HTR-8/SVneo (cell line): Measurements from ENCODE around the gene KRTAP16-1.
"Not testable (repeated sequence)": the region's sequence is repeated elsewhere in the genome, so short reads cannot be mapped to it uniquely, and the experiment has no call there.

Experiments used
- DNase-seq: peaks from one replicate; pipeline ENCODE4 v3.0.0; 2011; ENCODE audit warnings: low spot score, mixed read lengths; ENCODE audit not compliant: insufficient read length
- FAIRE-seq: peaks from 2 replicates; lab custom pipeline; 2011; peaks lifted over from hg19 to GRCh38; lab: Jason Lieb, UNC

The KRTAP16-1 gene, protein sequence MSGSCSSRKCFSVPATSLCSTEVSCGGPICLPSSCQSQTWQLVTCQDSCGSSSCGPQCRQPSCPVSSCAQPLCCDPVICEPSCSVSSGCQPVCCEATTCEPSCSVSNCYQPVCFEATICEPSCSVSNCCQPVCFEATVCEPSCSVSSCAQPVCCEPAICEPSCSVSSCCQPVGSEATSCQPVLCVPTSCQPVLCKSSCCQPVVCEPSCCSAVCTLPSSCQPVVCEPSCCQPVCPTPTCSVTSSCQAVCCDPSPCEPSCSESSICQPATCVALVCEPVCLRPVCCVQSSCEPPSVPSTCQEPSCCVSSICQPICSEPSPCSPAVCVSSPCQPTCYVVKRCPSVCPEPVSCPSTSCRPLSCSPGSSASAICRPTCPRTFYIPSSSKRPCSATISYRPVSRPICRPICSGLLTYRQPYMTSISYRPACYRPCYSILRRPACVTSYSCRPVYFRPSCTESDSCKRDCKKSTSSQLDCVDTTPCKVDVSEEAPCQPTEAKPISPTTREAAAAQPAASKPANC

GRCh38 chr17:41308918-41309359 lies at the start of gene KRTAP16-1:
TSS of gene KRTAP16-1 (minus strand) at chr17:41309309. CDS start at chr17:41309253, 56 bp downstream.
- FAIRE-seq: no peak
- DNase-seq: no peak

DNA sequence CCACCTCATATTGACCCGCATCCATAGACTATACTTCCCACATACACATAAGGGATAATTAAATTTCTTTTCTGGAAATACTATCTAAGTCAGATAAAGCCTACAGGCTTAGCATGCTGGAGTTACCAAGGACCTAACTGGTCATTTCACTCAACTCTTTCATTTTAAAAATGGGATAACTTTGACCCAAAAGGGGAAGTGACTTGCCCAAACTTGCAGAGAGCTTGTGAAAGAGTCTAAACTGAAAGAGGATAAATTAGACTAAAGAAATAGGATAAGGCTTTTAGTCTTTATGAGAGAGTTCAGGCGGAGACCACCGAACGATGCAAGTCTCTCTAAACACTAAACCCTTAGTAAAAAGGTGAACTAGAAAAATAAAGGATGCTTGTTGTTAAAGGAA lies 45.4 kb upstream of the KRTAP16-1 start:
- FAIRE-seq (no peak), DNase-seq (no peak)

- FAIRE-seq (no peak), DNase-seq (no peak)
These were observed 43.7 kb upstream of the KRTAP16-1 start for GRCh38 chr17:41352597-41353366.

DNA sequence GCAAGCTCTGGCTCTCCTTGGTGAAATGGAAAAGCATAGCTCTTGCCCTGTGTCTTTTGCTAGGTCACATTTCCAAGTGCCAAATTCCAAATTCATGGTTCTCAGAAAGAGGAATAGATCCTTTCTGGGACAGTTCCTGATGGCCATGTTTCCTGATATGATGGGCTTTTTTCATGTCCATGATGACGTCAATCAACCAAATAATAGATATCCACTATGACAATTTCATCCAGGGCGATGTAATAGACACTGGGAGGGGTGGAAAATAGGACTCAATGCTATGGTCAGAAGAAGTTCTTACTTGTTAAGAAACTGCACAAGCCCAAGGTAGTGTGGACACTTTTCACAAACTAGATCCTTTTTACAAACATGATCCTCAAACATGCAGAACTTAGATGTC lies 42.1 kb upstream of the KRTAP16-1 start:
- DNase-seq (no peak), FAIRE-seq (no peak)

- DNase-seq, FAIRE-seq: not testable (repeated sequence)
These were observed 41.3 kb upstream of the KRTAP16-1 start, which contains the start of gene KRT33A for GRCh38 chr17:41350381-41350878. TSS of gene KRT33A (minus strand) at chr17:41350828. CDS start at chr17:41350767, 61 bp downstream.

DNA sequence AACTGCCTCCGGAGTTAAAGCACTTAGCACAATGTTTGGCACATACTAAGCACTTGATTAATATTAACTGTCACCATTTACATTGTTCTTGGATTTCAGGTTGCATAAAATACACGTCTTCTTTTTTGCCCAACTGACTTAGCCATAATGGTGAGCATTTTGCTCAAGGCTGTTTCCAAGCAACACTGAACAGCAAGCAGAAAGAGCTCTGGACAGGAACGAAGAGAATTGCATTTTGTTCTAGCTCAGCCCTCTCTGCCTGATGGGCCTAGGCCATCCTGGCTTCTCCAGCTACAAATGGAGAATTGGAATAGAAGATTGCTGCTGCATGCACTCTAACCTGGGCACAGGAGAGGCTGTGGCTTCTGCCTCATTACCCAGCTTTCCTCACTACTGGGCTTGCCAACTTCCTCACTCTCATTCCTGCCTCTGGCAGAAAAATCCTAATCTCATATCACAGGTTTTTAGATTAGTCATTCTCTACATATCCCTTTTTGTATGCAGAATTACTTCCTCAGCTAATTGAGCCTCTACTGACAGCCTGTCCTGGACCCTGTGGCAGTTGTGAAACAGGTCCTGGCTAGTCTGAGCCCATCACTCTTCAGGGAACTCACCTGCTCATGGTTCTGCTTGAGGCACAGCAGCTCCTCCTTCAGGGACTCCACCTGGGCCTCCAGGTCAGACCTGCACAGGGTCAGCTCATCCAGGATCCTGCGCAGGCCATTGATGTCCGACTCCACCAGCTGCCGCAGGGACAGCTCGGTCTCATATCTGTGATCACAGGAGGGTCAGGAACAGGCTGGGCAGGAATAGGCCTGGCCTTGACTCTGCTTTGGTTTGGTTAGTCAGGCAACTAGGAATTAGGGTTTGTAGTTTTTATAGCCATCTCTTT lies 39.0 kb upstream of the KRTAP16-1 start:
- peak; percentile 16 for FAIRE-seq
- no peak for DNase-seq

GRCh38 chr17:41346421-41346820 lies 37.3 kb upstream of the KRTAP16-1 start:
- not testable (repeated sequence) for FAIRE-seq, DNase-seq

GRCh38 chr17:41345992-41346391 lies 36.9 kb upstream of the KRTAP16-1 start:
- DNase-seq (no peak), FAIRE-seq (no peak)

GRCh38 chr17:41343029-41343428 lies 33.9 kb upstream of the KRTAP16-1 start:
- no peak for FAIRE-seq

GRCh38 chr17:41340934-41341861 lies 32.1 kb upstream of the KRTAP16-1 start:
- FAIRE-seq (no peak), DNase-seq (no peak)

More at GRCh38 chr17:41343029-41343428, 33.9 kb upstream of the KRTAP16-1 start:
- no peak for DNase-seq

GRCh38 chr17:41340494-41340893 lies 31.4 kb upstream of the KRTAP16-1 start:
- FAIRE-seq: peak; percentile 55
- DNase-seq: no peak

DNA sequence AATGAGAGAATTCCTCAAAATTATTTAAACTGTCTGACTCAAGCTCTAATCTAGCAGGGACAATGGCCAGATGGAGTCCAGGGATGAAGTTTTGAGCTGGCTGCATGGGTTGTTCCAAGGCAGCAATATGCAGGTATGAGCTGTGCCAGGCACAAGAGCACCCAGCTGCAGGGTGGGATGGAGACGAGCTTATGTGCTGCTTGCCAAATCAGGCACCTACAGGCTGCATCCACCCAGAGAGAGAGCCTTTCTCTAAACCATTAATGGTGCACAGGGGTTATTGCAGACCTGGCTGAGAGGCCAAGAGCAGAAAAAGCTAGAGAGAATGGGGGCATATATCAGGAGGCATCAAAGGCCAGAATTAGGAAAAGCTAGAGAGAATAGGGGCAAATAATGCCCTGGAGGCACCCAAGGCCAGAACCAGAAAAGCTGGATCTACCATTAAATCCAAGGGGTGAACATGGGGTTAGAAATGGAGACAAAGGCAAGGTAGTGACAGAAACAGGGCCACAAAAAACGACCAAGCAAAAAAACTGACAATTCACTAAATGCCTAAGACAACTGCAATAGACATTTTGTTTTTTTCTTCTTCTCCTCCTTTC lies 30.6 kb upstream of the KRTAP16-1 start:
- FAIRE-seq (no peak), DNase-seq (no peak)

DNA sequence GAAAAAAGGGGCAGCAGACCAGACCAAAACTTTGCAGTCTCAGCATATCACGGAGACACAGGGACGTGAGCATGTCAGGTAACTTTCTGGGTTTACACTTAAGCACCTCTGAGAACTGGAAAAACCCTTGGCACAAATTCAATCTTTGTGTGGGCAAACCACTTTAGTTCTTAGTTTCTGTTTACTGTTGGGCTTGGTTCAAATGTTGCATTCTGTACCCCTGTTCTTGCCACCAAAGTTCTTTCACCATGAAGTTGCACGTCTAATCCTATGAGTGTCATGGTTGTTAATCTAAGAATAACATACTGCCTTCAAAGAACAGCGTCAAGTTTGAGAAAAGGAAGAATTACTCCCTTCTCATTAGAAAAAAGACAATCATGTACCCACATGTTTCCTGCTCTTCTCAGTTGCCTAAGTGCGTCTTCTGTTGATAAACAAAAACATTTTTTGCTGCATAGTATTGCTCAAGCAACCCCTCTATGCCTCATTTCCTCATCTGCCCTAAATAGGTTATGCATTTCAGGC lies 29.9 kb upstream of the KRTAP16-1 start:
- no peak for DNase-seq
- no peak for FAIRE-seq

GRCh38 chr17:41335747-41336146 lies 26.6 kb upstream of the KRTAP16-1 start:
- FAIRE-seq (no peak), DNase-seq (no peak)

GRCh38 chr17:41334385-41335305 lies 25.5 kb upstream of the KRTAP16-1 start:
- DNase-seq: no peak
- FAIRE-seq: no peak

- DNase-seq: no peak
- FAIRE-seq: no peak
These were observed 24.7 kb upstream of the KRTAP16-1 start for GRCh38 chr17:41333836-41334235.

DNA sequence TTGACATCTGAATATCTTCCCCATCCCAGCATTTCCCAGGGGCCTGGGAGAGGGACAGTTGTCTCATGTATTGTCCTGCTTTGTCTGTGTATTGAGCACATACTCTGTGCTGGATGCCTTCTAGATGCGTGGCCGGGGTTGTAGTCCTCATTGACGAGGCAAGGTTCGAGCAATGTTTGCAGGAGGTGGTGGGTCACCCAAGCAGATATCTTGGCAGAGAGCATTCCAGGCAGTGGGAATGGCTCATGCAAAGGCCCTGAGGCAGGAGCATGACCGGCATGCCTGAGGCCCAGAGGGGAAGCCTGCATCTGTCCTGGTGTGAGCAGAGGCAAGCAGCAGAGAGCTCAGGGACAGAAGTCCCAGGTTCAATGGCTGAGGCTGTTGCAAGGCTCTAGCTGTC lies 24.0 kb upstream of the KRTAP16-1 start:
- no peak for DNase-seq
- no peak for FAIRE-seq
